MM.1S (cell line): ENCODE data around the gene PIK3R2.

Experiments
- EZH2phosphoT487 ChIP-seq: fragments of 300-600 bp; sonication (generic); IDR thresholded peaks from 2 replicates; pipeline ENCODE4 v1.6.1; 2018; ENCODE audit warnings: antibody characterized with exemption, low read length
- TF ChIP-seq, protein P1 (sequence below): fragments of 300-600 bp; sonication (generic); IDR thresholded peaks from 2 replicates; pipeline ENCODE4 v1.5.1; 2016; ENCODE audit warnings: antibody characterized with exemption, low read length, mixed read lengths

DNA sequence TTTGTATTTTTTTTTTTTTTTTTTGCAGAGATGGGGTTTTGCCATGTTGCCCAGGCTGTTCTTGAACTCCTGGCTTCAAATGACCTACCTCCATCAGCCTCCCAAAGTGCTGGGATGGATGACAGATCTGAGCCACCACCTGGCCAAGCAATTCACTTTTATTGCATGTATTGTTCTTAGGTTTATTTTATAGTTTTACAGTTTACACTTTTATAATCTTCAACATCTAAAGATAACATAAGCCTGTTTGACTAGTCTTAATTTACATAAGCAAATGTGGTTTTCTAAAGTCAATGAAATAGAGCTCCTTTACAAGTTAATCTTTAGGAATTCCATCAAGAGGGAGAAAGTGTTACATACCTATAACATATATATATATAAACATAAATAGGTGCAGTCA lies 30.6 kb downstream of the PIK3R2 start:
- TF ChIP-seq, protein P1, sequence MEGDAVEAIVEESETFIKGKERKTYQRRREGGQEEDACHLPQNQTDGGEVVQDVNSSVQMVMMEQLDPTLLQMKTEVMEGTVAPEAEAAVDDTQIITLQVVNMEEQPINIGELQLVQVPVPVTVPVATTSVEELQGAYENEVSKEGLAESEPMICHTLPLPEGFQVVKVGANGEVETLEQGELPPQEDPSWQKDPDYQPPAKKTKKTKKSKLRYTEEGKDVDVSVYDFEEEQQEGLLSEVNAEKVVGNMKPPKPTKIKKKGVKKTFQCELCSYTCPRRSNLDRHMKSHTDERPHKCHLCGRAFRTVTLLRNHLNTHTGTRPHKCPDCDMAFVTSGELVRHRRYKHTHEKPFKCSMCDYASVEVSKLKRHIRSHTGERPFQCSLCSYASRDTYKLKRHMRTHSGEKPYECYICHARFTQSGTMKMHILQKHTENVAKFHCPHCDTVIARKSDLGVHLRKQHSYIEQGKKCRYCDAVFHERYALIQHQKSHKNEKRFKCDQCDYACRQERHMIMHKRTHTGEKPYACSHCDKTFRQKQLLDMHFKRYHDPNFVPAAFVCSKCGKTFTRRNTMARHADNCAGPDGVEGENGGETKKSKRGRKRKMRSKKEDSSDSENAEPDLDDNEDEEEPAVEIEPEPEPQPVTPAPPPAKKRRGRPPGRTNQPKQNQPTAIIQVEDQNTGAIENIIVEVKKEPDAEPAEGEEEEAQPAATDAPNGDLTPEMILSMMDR: no peak
- no peak for TF ChIP-seq EZH2phosphoT487
